ENCODE data around the gene LRFN2.

Gene LRFN2

GRCh38 chr6:40490508-40490907 is 96.7 kb downstream of the LRFN2 start:
- Mint-ChIP-seq H3K4me1 (no peaks in the 10 kb centered on the region), H3K4me3 (no peak overlapping the region), H3K27ac (no peak overlapping the region), H3K36me3 (no peaks in the 10 kb centered on the region), H3K9me3 (no peaks in the 10 kb centered on the region), H3K27me3 (no peaks in the 10 kb centered on the region)

GRCh38 chr6:40489798-40490197 is 97.4 kb downstream of the LRFN2 start:
- H3K4me1 Mint-ChIP-seq, result no peaks in the 10 kb centered on the region

GRCh38 chr6:40486576-40486975 is 100.6 kb downstream of the LRFN2 start:
- Mint-ChIP-seq H3K27me3 (no peaks in the 10 kb centered on the region), H3K36me3 (no peaks in the 10 kb centered on the region), H3K4me1 (peaks cover 6% of the 10 kb centered on the region), H3K27ac (no peak overlapping the region), H3K9me3 (no peaks in the 10 kb centered on the region), H3K4me3 (no peak overlapping the region)

More at GRCh38 chr6:40489798-40490197, 97.4 kb downstream of the LRFN2 start:
- no peaks in the 10 kb centered on the region for H3K36me3 Mint-ChIP-seq
- H3K9me3 Mint-ChIP-seq, result no peaks in the 10 kb centered on the region
- H3K27me3 Mint-ChIP-seq, result no peaks in the 10 kb centered on the region
- no peak overlapping the region for H3K4me3 Mint-ChIP-seq
- H3K27ac Mint-ChIP-seq, result no peak overlapping the region

DNA sequence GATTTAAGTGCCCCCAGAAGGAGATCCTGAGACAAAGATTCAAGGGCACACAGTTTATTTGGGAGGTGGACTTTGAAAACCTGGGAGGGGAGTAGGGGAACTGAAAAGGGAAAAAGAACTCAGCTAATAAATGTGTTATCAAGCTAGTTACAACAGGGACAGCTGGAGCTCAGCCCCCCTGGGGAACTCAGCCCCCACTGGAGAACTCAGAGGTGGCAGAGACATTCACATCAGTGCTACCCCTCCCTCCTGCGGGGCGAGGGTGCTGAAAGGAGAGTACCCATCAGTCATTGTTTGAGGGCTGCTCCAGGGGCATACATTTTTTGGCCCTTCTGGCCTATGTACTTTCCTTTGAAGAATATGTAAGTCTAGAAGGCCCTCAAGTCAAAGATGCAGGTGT is 101.4 kb downstream of the LRFN2 start:
- H3K27ac Mint-ChIP-seq, result no peak overlapping the region
- H3K27me3 Mint-ChIP-seq, result no peaks in the 10 kb centered on the region
- H3K4me1 Mint-ChIP-seq, result peaks cover 6% of the 10 kb centered on the region
- H3K36me3 Mint-ChIP-seq, result no peaks in the 10 kb centered on the region
- no peak overlapping the region for H3K4me3 Mint-ChIP-seq
- no peaks in the 10 kb centered on the region for H3K9me3 Mint-ChIP-seq

GRCh38 chr6:40485300-40485699 is 101.9 kb downstream of the LRFN2 start:
- Mint-ChIP-seq H3K4me3 (no peak overlapping the region), H3K36me3 (no peaks in the 10 kb centered on the region), H3K9me3 (no peaks in the 10 kb centered on the region), H3K27me3 (no peaks in the 10 kb centered on the region), H3K27ac (no peak overlapping the region), H3K4me1 (peaks cover 6% of the 10 kb centered on the region)

DNA sequence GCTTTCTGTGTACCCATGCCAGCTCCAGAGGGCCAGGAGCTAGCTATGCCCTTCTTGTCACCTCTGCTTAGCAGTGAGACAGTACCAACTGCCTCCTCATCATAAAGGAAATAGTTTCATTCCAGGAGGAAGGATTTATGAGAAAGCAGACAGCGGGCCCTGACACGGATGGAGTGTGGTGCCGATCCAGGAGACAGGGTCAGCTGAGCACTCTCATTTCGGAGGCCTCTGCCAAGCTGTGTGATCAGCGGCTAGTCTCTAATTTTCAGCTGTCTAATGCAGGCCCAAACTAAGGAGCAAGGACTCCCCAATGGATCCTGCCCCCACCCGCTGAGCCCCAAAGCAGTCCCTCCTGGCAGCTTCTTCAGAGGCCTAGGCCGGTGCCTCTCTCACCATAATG is 103.1 kb downstream of the LRFN2 start:
- Mint-ChIP-seq H3K4me1 (peaks cover 6% of the 10 kb centered on the region), H3K4me3 (no peak overlapping the region), H3K9me3 (no peaks in the 10 kb centered on the region), H3K27ac (no peak overlapping the region), H3K36me3 (no peaks in the 10 kb centered on the region), H3K27me3 (no peaks in the 10 kb centered on the region)

DNA sequence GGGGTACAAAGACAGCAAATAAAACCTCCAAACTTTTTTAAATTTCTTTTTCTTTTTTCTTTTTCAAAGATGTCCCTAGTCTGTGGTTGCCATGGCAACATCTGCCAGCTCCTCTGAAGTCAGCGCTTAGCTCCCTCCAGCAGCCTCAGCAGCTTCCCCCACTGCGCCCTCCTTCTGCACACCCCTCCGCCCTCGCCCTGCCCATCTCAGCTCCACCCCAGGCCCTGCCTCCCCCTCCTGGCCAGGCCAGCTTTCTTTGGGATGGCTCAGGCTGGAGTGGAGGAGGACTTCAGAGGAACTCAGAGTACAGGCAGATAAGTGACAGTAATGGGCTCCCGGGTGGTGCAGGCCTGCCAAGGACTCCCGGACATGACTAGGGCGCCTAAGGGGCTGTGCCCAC is 104.6 kb downstream of the LRFN2 start:
- peaks cover 15% of the 10 kb centered on the region for H3K4me1 Mint-ChIP-seq
- H3K27me3 Mint-ChIP-seq, result no peaks in the 10 kb centered on the region
- H3K36me3 Mint-ChIP-seq, result no peaks in the 10 kb centered on the region
- H3K27ac Mint-ChIP-seq, result no peak overlapping the region
- no peak overlapping the region for H3K4me3 Mint-ChIP-seq
- H3K9me3 Mint-ChIP-seq, result no peaks in the 10 kb centered on the region

DNA sequence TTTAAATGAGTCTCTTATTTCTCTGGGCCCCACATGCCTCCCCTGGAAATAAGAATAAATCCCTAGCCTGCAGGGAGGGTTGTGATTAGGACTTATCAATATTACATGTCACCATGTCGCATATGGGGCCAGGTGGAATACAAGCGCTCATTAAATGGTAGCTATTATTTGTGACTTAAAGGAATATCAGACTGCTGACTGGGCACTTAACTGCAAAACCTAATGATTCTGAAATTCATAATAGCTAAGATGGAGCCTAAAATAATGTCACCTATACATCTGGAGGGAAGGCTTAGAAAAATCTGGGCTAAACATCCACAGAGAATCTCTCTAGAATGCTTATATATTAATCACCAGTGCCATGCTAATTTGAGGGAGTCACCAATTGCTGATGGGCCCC is 106.5 kb downstream of the LRFN2 start:
- no peaks in the 10 kb centered on the region for H3K9me3 Mint-ChIP-seq
- no peaks in the 10 kb centered on the region for H3K27me3 Mint-ChIP-seq
- no peaks in the 10 kb centered on the region for H3K36me3 Mint-ChIP-seq

DNA sequence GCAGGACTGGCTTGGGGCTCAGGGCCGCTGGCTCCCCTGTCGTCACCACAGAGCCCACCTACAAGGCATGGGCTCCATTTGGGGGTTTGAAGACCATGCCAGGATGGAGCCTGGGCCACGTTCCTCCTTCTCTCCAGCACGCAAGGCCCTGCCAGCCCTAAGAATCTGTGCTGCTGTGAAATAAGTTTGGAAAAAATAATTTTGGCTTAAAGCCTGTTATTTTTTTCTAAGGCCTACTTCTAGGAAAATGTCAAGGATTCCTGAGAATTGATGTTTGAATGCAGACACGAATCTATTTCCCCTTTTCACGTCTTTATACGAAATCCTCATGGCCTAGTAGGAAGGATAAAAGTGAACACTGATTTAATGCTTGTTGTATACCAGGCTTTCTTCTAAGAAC is 107.5 kb downstream of the LRFN2 start:
- no peak overlapping the region for H3K4me3 Mint-ChIP-seq
- no peaks in the 10 kb centered on the region for H3K36me3 Mint-ChIP-seq
- H3K27ac Mint-ChIP-seq, result no peak overlapping the region
- no peaks in the 10 kb centered on the region for H3K9me3 Mint-ChIP-seq
- H3K27me3 Mint-ChIP-seq, result no peaks in the 10 kb centered on the region
- peaks cover 15% of the 10 kb centered on the region for H3K4me1 Mint-ChIP-seq

More for the DNA sequence above, 106.5 kb downstream of the LRFN2 start:
- Mint-ChIP-seq H3K4me3 (no peak overlapping the region), H3K27ac (no peak overlapping the region), H3K4me1 (peaks cover 15% of the 10 kb centered on the region)

DNA sequence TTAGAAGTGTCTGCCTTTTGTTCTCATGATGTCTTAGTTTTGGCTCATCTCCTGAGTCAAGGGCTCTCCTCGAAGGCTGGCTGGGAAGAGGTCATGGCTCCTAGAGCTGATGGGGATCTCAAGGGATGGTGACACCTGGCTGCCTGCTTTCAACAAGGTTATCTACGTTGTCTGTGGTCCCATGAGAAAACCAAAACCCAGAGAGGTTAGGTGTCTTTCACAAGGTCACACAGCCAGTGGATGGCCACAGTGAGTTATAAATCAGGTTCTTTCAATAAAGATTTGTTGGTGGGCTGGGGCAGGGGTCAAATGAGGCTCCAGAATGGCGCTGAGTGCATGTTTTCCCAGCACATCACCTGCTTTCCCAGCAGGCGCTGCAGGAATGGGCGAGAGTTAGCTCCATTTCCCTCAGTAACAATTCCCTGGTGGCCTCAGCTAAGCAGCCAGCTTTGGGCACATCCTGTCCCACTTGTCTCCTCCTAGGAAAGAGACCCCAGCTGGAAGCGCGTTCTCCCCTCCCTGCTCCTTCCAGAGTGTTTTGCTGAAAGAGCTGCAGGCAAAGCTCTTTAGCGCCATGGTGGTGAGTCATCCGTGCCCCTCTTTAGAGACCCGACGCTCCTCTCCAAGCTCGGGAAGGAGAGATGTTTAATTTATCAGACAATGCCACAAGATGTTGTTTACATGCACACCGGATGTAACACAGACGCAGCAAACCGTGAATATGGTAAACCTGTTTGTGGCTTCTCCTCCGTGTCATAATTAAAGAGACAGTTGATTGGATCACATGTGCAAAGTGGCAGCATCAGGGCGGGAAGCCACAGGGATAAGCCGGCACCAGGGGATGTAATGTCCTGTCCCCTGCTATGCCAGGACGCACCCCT is 109.7 kb downstream of the LRFN2 start:
- H3K36me3 Mint-ChIP-seq, result no peaks in the 10 kb centered on the region
- no peaks in the 10 kb centered on the region for H3K9me3 Mint-ChIP-seq
- no peak overlapping the region for H3K4me3 Mint-ChIP-seq
- no peaks in the 10 kb centered on the region for H3K27me3 Mint-ChIP-seq
- H3K27ac Mint-ChIP-seq, result no peak overlapping the region
- peaks cover 9% of the 10 kb centered on the region for H3K4me1 Mint-ChIP-seq

DNA sequence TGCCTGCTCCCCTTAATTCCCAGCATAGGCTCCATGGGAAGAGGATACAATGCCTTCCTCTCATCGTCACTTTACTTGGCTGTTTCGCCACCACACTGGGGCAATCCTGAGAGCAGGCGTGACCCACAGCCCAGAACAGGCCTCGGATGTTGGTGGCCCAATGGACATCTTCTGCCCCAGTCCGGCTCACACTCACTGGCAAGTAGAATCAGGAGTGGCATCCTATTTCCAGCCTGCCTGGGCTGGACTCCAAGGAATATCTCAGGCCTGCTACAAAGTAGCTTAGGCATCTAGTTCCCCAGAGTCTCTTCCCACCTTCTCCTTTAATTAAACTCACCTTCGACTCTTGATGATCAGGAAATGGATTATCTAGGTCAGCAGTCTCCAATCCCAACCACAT is 110.5 kb downstream of the LRFN2 start:
- H3K4me3 Mint-ChIP-seq, result no peak overlapping the region
- no peaks in the 10 kb centered on the region for H3K9me3 Mint-ChIP-seq
- H3K27ac Mint-ChIP-seq, result no peak overlapping the region
- no peaks in the 10 kb centered on the region for H3K27me3 Mint-ChIP-seq
- peaks cover 9% of the 10 kb centered on the region for H3K4me1 Mint-ChIP-seq
- no peaks in the 10 kb centered on the region for H3K36me3 Mint-ChIP-seq

DNA sequence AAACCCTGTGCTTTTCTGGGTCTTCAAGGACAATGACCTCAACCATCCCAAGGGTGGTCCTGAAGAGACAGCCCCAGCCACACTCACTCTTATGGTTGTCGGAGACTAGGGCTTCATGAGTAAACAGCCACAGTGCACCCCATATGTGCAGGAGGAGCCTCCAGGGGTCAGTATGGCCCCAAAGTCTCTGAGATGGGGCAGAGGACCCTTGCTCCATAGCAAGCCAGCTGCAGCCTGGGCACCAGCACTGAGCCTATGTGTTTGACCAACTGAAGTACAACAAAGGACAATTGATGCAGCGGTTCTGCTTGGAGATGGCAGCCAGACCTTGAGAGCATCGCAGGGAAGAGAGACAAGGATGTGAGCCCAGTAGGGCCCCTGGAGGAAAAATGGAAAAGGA is 112.2 kb downstream of the LRFN2 start:
- Mint-ChIP-seq H3K4me3 (no peak overlapping the region), H3K4me1 (peaks cover 9% of the 10 kb centered on the region), H3K27ac (no peak overlapping the region), H3K27me3 (no peaks in the 10 kb centered on the region), H3K9me3 (no peaks in the 10 kb centered on the region), H3K36me3 (no peaks in the 10 kb centered on the region)

GRCh38 chr6:40473026-40473425 is 114.1 kb downstream of the LRFN2 start:
- Mint-ChIP-seq H3K9me3 (no peaks in the 10 kb centered on the region), H3K4me3 (no peak overlapping the region), H3K27ac (no peak overlapping the region), H3K36me3 (no peaks in the 10 kb centered on the region), H3K4me1 (peaks cover 5% of the 10 kb centered on the region), H3K27me3 (no peaks in the 10 kb centered on the region)

DNA sequence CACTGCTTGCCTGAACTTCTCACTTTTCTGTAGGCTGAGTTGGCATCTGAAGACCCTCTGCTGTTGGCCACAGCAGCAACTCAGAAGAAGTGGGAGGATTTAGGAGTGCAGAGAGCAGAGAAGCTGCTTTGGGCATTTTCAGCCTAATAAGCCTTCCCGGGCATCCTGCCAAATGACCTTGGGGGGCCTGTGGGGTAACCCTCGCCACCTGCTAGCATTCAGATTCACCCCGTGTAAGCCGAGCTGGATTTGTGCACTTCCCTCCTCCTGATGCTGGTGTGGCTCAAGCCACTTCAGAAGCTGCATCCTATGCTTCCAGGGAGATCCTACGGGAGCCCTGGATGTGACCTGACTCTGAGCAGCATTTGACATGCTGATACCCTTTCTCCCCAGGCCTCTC is 114.8 kb downstream of the LRFN2 start:
- no peaks in the 10 kb centered on the region for H3K36me3 Mint-ChIP-seq
- H3K9me3 Mint-ChIP-seq, result no peaks in the 10 kb centered on the region
- H3K27ac Mint-ChIP-seq, result no peak overlapping the region
- no peak overlapping the region for H3K4me3 Mint-ChIP-seq
- no peaks in the 10 kb centered on the region for H3K4me1 Mint-ChIP-seq
- H3K27me3 Mint-ChIP-seq, result no peaks in the 10 kb centered on the region

- Mint-ChIP-seq H3K27me3 (no peaks in the 10 kb centered on the region), H3K9me3 (no peaks in the 10 kb centered on the region), H3K27ac (no peak overlapping the region), H3K4me3 (no peak overlapping the region), H3K4me1 (no peaks in the 10 kb centered on the region), H3K36me3 (no peaks in the 10 kb centered on the region)
These were observed 115.9 kb downstream of the LRFN2 start for GRCh38 chr6:40471243-40471642.

DNA sequence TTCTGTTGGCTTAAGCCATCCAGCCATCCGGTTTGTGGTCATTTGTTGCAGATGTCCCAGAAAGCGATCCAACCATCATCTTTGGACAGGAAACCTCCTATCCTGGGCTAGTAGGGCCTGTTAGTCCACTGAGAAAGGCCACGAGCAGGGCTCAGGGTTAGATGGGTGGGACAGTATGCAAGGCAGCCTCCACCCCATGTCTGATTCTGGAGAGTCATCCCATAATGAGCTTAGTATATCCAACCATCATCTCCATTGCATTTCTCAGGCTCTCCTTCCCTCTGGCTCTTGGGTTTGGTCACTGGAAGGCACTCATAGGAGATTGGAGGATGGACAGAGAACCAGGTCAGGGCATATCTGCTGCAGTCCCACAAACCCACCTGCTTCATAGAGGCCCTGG is 117.8 kb downstream of the LRFN2 start:
- Mint-ChIP-seq H3K9me3 (no peaks in the 10 kb centered on the region), H3K27me3 (no peaks in the 10 kb centered on the region), H3K27ac (no peak overlapping the region), H3K4me3 (no peak overlapping the region), H3K36me3 (no peaks in the 10 kb centered on the region), H3K4me1 (no peaks in the 10 kb centered on the region)
